ENCODE data around the gene NHERF1. TPM values are rescaled to one million over a fixed set of nuclear protein-coding genes. Genes with fewer than 3 reads are reported as not detected.

Gene NHERF1
- total RNA-seq, 4 donors from 2014 or later, result 8.9 to 12.1 (median 11.0) TPM

DNA sequence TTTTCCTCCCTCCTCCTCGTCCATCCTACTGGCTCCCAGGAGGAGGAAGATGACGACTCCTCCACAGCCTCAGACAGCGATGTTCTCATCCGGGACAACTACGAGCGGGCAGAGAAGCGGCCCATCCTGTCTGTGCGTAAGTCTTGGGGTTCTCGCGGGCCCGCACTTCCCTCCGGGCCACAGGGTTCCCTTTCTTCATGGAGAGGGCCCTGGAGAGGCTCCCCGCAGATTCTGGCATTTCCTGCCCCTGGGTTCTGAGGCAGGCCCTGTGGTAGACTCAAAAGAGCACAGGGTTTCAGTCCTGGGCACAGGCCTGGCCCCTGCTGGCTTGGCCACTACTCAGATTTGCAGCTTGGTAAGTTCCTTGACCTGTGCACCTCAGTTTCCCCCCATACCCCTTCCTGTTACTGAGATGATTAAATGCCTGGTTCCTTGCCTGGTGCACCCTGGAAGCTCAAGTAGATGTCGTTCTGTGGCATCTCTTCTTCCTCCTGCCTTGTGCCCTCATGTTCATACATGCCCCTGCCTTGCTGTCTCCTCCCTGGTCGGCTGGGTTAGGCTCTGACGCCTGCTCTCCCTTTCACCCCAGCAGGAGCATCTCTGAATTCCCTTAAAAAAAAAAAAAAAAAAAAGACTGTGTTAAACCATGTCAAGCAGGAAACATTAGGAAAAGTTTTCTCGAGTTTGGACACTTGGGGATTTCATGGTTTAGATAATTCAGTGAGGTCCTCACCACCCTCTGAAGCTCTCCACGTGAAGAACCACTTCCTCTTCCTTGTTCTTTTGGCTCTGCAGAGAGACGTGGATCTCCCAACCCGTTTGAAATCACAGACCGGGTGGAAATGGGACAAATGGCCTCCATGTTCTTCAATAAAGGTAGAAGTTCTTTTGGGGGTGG, 42.0 kb downstream of the NHERF1 start:
- peaks cover 3 to 79% (median 55%) of the 10 kb centered on the region in 4 donors for H3K36me3 ChIP-seq
- no peaks in the 10 kb centered on the region for H3K27me3 ChIP-seq
- TF ChIP-seq POLR2AphosphoS5 (IDR thresholded peaks at IDR 0.05) (no peak), CTCF (IDR thresholded peaks at IDR 0.05) (no peak), EP300 (IDR thresholded peaks at IDR 0.05) (no peak), POLR2A (IDR thresholded peaks at IDR 0.05; ENCODE audit: low read depth) (no peak)
- H3K27ac ChIP-seq (replicated peaks in 1 of 4), result no peak overlapping the region
- peaks cover 0 to 7% (median 5%) of the 10 kb centered on the region in 4 donors for H3K4me1 ChIP-seq
- intact Hi-C loops (cut with DNase I), result loop anchor here (10.0 kb wide), 1 partner anchor 164 kb away; no protein-coding TSS in a partner anchor
- no peak overlapping the region for H3K4me3 ChIP-seq
- DNase-seq (ENCODE audit: extremely low spot score), result no peak
- WGBS, result 84% methylated on average over 21 of the region's 21 CpGs
- no peaks in the 10 kb centered on the region for H3K9me3 ChIP-seq

- Histone ChIP-seq H3K9me3 (no peaks in the 10 kb centered on the region), H3K27me3 (no peaks in the 10 kb centered on the region), H3K4me1 (peaks cover 0 to 7% (median 5%) of the 10 kb centered on the region in 4 donors), H3K4me3 (no peak overlapping the region), H3K27ac (replicated peaks in 1 of 4) (no peak overlapping the region), H3K36me3 (peaks cover 15 to 93% (median 65%) of the 10 kb centered on the region in 4 donors)
- no peak for DNase-seq (ENCODE audit: extremely low spot score)
- intact Hi-C loops (cut with DNase I), result loop anchor here (2.0 to 10.0 kb wide), 2 partner anchors 72 to 162 kb away; no protein-coding TSS in a partner anchor
- WGBS, result 95% methylated on average over 12 of the region's 12 CpGs
- TF ChIP-seq CTCF (IDR thresholded peaks at IDR 0.05) (no peak), POLR2A (IDR thresholded peaks at IDR 0.05; ENCODE audit: low read depth) (no peak), EP300 (IDR thresholded peaks at IDR 0.05) (no peak), POLR2AphosphoS5 (IDR thresholded peaks at IDR 0.05) (no peak)
These were observed 44.2 kb downstream of the NHERF1 start for GRCh38 chr17:74792586-74793105.

DNA sequence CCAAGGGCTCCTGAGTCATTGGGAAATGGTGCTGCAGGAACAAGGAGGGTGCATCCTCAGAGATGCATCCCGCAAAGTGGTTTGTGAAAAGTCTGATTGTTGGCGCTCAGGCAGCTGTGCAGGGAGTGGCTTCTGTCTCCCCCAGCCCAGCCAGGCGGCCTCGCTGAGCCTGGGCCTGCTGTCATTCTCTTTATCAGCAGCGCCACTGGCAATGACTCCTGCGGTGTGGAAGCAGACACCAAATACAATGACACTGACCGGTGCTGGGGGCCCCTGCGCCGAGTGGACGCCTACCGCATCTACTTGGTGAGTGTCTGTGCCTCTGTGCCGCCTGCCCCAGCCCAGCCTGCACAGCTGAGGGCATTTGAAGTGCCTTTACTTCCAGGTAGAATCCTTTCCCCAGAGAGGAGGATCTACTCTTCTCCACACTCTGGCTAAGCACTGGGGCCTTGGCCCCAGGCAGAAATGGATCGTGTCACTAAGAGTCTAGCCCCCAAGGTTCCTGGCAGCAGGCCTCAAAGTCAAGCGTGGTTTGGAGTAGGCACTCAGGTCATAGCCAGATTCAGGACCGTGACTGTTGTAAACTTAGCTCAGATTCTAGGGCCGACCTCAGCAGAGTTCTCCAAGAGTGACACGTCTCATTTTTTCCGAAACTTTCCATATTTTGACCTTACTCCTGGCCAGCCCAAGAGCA, 47.0 kb downstream of the NHERF1 start:
- Histone ChIP-seq H3K4me3 (no peak overlapping the region), H3K36me3 (peaks cover 33 to 99% (median 76%) of the 10 kb centered on the region in 4 donors), H3K27ac (replicated peaks in 1 of 4) (no peak overlapping the region), H3K4me1 (peaks cover 0 to 7% (median 5%) of the 10 kb centered on the region in 4 donors), H3K9me3 (no peaks in the 10 kb centered on the region), H3K27me3 (no peaks in the 10 kb centered on the region)
- WGBS, result 94% methylated on average over 15 of the region's 18 CpGs
- intact Hi-C loops (cut with DNase I), result loop anchor here (5.0 to 10.0 kb wide), 2 partner anchors 57 to 159 kb away; no protein-coding TSS in a partner anchor
- TF ChIP-seq POLR2AphosphoS5 (IDR thresholded peaks at IDR 0.05) (no peak), EP300 (IDR thresholded peaks at IDR 0.05) (no peak), CTCF (IDR thresholded peaks at IDR 0.05) (no peak), POLR2A (IDR thresholded peaks at IDR 0.05; ENCODE audit: low read depth) (no peak)
- DNase-seq (ENCODE audit: extremely low spot score), result no peak

- Histone ChIP-seq H3K27me3 (no peaks in the 10 kb centered on the region), H3K9me3 (no peaks in the 10 kb centered on the region), H3K4me3 (no peak overlapping the region), H3K27ac (replicated peaks in 1 of 4) (no peak overlapping the region), H3K36me3 (peaks cover 33 to 99% (median 77%) of the 10 kb centered on the region in 4 donors), H3K4me1 (peaks cover 0 to 3% (median 2%) of the 10 kb centered on the region in 4 donors)
- TF ChIP-seq EP300 (IDR thresholded peaks at IDR 0.05) (no peak), CTCF (IDR thresholded peaks at IDR 0.05) (no peak), POLR2AphosphoS5 (IDR thresholded peaks at IDR 0.05) (no peak)
- DNase-seq (ENCODE audit: extremely low spot score), result no peak
- 100% methylated on average over 2 of the region's 4 CpGs for WGBS
- intact Hi-C loops (cut with DNase I), result loop anchor here (5.0 to 10.0 kb wide), 2 partner anchors 56 to 159 kb away; no protein-coding TSS in a partner anchor
These were observed 47.8 kb downstream of the NHERF1 start for GRCh38 chr17:74796211-74796610.
